ENCODE data around the gene KDM6A. TPM values are rescaled to one million over a fixed set of nuclear protein-coding genes. Genes with fewer than 3 reads are reported as not detected.

KDM6A gene
- total and polyA plus RNA-seq, 2 donors (not counting 1 experiment from before 2014, with no cell fraction given) = 33.3 to 57.0 TPM

GRCh38 chrX:44842550-44843317, 30.3 kb upstream of the KDM6A start:
- no peak overlapping the region for H3K4me2 ChIP-seq (replicated peaks; ENCODE audit: low read depth, low read length, poor library complexity, severe bottlenecking)
- H3K4me1 Mint-ChIP-seq = no peaks in the 10 kb centered on the region
- WGBS (ENCODE audit: insufficient coverage) = 100% methylated on average over 1 of the region's 10 CpGs
- H3K4me1 ChIP-seq (ENCODE audit: control insufficient read depth in 2 of 2, insufficient read depth in 2 of 2, low read length in 2 of 2) = no peaks in the 10 kb centered on the region
- TF ChIP-seq, protein P1, sequence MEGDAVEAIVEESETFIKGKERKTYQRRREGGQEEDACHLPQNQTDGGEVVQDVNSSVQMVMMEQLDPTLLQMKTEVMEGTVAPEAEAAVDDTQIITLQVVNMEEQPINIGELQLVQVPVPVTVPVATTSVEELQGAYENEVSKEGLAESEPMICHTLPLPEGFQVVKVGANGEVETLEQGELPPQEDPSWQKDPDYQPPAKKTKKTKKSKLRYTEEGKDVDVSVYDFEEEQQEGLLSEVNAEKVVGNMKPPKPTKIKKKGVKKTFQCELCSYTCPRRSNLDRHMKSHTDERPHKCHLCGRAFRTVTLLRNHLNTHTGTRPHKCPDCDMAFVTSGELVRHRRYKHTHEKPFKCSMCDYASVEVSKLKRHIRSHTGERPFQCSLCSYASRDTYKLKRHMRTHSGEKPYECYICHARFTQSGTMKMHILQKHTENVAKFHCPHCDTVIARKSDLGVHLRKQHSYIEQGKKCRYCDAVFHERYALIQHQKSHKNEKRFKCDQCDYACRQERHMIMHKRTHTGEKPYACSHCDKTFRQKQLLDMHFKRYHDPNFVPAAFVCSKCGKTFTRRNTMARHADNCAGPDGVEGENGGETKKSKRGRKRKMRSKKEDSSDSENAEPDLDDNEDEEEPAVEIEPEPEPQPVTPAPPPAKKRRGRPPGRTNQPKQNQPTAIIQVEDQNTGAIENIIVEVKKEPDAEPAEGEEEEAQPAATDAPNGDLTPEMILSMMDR (IDR thresholded peaks at IDR 0.05) = no peak
- H3K27ac ChIP-seq (ENCODE audit: low read length in 2 of 2) = no peak overlapping the region
- no peak overlapping the region for H3K27ac Mint-ChIP-seq
- H3K9me3 Mint-ChIP-seq (ENCODE audit: insufficient read depth) = no peaks in the 10 kb centered on the region
- H4K20me1 ChIP-seq (ENCODE audit: control insufficient read depth, insufficient read depth, low read length, poor library complexity, severe bottlenecking) = no peaks in the 10 kb centered on the region
- no peaks in the 10 kb centered on the region for H3K9me3 ChIP-seq (ENCODE audit: control extremely low read depth in 1 of 3, control insufficient read depth in 2 of 3, insufficient read depth in 1 of 3, low read length in 2 of 3)
- H3K79me2 ChIP-seq (ENCODE audit: control insufficient read depth, insufficient read depth, low read length) = no peaks in the 10 kb centered on the region
- H3K9ac ChIP-seq (ENCODE audit: low read length) = no peak overlapping the region
- no peak for ATAC-seq (ENCODE audit: low read depth)
- no peak overlapping the region for H3K4me3 Mint-ChIP-seq
- H3K4me3 ChIP-seq (ENCODE audit: control extremely low read depth in 1 of 5, extremely low read depth in 1 of 5, insufficient read depth in 1 of 5, low read depth in 2 of 5, low read length in 4 of 5) = no peak overlapping the region
- POLR2A ChIA-PET = no interaction called here
- no peak for DNase-seq
- no peaks in the 10 kb centered on the region for H3K27me3 ChIP-seq (replicated peaks in 1 of 4; ENCODE audit: control extremely low read depth in 1 of 4, control insufficient read depth in 3 of 4, insufficient read depth in 4 of 4, low read length in 3 of 4)
- intact Hi-C loops (cut with micrococcal nuclease) = no loop called here
- H3K36me3 ChIP-seq (replicated peaks in 1 of 2; ENCODE audit: control extremely low read depth in 1 of 2, control insufficient read depth in 1 of 2, extremely low read depth in 1 of 2, insufficient read depth in 2 of 2, low read length in 1 of 2) = no peaks in the 10 kb centered on the region
- no peak overlapping the region for H2AFZ ChIP-seq (ENCODE audit: insufficient read depth, low read depth, low read length, poor library complexity, severe bottlenecking)
- CTCF ChIA-PET = no interaction called here
- H3K27me3 Mint-ChIP-seq = no peaks in the 10 kb centered on the region

- no peaks in the 10 kb centered on the region for H3K79me2 ChIP-seq (ENCODE audit: control insufficient read depth, insufficient read depth, low read length)
- H3K27me3 ChIP-seq (replicated peaks in 1 of 4; ENCODE audit: control extremely low read depth in 1 of 4, control insufficient read depth in 3 of 4, insufficient read depth in 4 of 4, low read length in 3 of 4) = no peaks in the 10 kb centered on the region
- Mint-ChIP-seq H3K27ac (no peak overlapping the region), H3K4me3 (no peak overlapping the region), H3K4me1 (no peaks in the 10 kb centered on the region), H3K27me3 (no peaks in the 10 kb centered on the region), H3K9me3 (ENCODE audit: insufficient read depth) (no peaks in the 10 kb centered on the region)
- H2AFZ ChIP-seq (ENCODE audit: insufficient read depth, low read depth, low read length, poor library complexity, severe bottlenecking) = no peak overlapping the region
- WGBS (ENCODE audit: insufficient coverage) = no CpG with 5 or more reads among the region's 2 CpGs
- intact Hi-C loops (cut with micrococcal nuclease) = no loop called here
- H3K4me2 ChIP-seq (replicated peaks; ENCODE audit: low read depth, low read length, poor library complexity, severe bottlenecking) = no peak overlapping the region
- H3K36me3 ChIP-seq (replicated peaks in 1 of 2; ENCODE audit: control extremely low read depth in 1 of 2, control insufficient read depth in 1 of 2, extremely low read depth in 1 of 2, insufficient read depth in 2 of 2, low read length in 1 of 2) = no peaks in the 10 kb centered on the region
- no peaks in the 10 kb centered on the region for H3K9me3 ChIP-seq (ENCODE audit: control extremely low read depth in 1 of 3, control insufficient read depth in 2 of 3, insufficient read depth in 1 of 3, low read length in 2 of 3)
- no peak overlapping the region for H3K27ac ChIP-seq (ENCODE audit: low read length in 2 of 2)
- H4K20me1 ChIP-seq (ENCODE audit: control insufficient read depth, insufficient read depth, low read length, poor library complexity, severe bottlenecking) = no peaks in the 10 kb centered on the region
- no peak for DNase-seq
- no peak overlapping the region for H3K9ac ChIP-seq (ENCODE audit: low read length)
- CTCF ChIA-PET = no interaction called here
- POLR2A ChIA-PET = no interaction called here
- TF ChIP-seq, protein P1 (IDR thresholded peaks at IDR 0.05) = no peak
- TF ChIP-seq EZH2 (IDR thresholded peaks at IDR 0.05; ENCODE audit: borderline replicate concordance, insufficient read depth, low read depth, low read length, poor library complexity, severe bottlenecking) = no peak
- no peak overlapping the region for H3K4me3 ChIP-seq (ENCODE audit: control extremely low read depth in 1 of 5, extremely low read depth in 1 of 5, insufficient read depth in 1 of 5, low read depth in 2 of 5, low read length in 4 of 5)
- ATAC-seq (ENCODE audit: low read depth) = no peak
- no peaks in the 10 kb centered on the region for H3K4me1 ChIP-seq (ENCODE audit: control insufficient read depth in 2 of 2, insufficient read depth in 2 of 2, low read length in 2 of 2)
These were observed 29.7 kb upstream of the KDM6A start for GRCh38 chrX:44843318-44843702.

All from B cell (primary cell).